Fibroblast of lung (primary cell): ENCODE data around the gene IZUMO4.

Experiments
- EZH2 ChIP-seq: IDR thresholded peaks from 2 replicates; pipeline ENCODE4 v1.5.1; 2012; ENCODE audit warnings: low read length, control low read depth, mild to moderate bottlenecking; ENCODE audit errors: missing control alignments
- TF ChIP-seq, protein P1 (sequence below), 2 donors: IDR thresholded peaks in 1 of 2; conservative IDR thresholded peaks in 1 of 2; 1 replicate in 1 of 2; 2 replicates in 1 of 2; pipeline ENCODE4 v1.5.1; 2011 to 2012; ENCODE audit warnings: low read length in 2 of 2, control low read depth in 1 of 2, inconsistent platforms in 1 of 2, low read depth in 1 of 2, mild to moderate bottlenecking in 1 of 2

DNA sequence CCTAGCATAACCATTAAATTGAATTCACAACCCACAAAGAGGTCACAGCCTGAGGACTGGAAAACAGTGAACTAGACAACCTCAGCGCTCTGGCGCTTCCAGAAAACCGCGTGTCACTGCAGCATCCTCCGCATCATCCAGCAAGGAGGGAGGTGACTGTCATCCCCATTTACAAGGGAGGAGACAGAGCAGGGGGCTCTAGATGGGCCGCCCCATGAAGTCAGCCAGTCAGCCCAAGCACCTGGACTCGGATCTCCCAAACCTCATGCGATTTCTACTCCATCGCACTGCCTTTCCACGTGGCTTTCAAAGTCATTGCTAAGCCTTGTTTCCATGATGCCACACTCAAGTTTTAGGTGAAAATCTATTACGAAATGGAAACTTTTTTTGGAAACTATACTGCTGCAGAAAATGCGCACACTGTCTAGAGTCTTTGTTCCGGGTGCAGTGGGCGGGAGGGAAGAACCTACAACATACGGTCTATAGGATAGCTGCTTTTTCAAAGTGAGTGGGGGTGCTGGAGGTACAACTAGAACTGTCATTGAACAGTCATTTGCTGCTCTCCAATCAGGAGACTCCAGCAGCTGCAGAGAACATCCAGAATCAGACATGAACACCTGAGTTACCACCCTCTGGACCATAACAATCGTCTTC, 51.9 kb downstream of the IZUMO4 start:
- TF ChIP-seq, protein P1, sequence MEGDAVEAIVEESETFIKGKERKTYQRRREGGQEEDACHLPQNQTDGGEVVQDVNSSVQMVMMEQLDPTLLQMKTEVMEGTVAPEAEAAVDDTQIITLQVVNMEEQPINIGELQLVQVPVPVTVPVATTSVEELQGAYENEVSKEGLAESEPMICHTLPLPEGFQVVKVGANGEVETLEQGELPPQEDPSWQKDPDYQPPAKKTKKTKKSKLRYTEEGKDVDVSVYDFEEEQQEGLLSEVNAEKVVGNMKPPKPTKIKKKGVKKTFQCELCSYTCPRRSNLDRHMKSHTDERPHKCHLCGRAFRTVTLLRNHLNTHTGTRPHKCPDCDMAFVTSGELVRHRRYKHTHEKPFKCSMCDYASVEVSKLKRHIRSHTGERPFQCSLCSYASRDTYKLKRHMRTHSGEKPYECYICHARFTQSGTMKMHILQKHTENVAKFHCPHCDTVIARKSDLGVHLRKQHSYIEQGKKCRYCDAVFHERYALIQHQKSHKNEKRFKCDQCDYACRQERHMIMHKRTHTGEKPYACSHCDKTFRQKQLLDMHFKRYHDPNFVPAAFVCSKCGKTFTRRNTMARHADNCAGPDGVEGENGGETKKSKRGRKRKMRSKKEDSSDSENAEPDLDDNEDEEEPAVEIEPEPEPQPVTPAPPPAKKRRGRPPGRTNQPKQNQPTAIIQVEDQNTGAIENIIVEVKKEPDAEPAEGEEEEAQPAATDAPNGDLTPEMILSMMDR (conservative IDR thresholded peaks at IDR 0.05 in 1 of 2, IDR thresholded peaks at IDR 0.05 in 1 of 2; ENCODE audit: low read depth in 1 of 2, low read length in 2 of 2): no peak
- TF ChIP-seq EZH2: no peak
